Caco-2 (cell line): ENCODE data around the gene SLC2A13. TPM values are rescaled to one million over a fixed set of nuclear protein-coding genes. Genes with fewer than 3 reads are reported as not detected.

Source experiments
- BruUV-seq: library from RNA; stranded (reverse); fragments of 400-500 nt; replicated peaks from 2 replicates; lab custom pipeline; 2021; lab: Mats Ljungman, UMichigan
- CTCF ChIA-PET: fragments of 300-600 bp; sonication (Branson Sonifier 250); formaldehyde crosslinking; loops from one replicate; lab custom pipeline; 2022; ENCODE audit warnings: antibody characterized with exemption; lab: Charles Lee
- POLR2A ChIA-PET: fragments of 300-600 bp; sonication (Branson Sonifier 250); formaldehyde crosslinking; loops from one replicate; lab custom pipeline; 2022; ENCODE audit warnings: antibody characterized with exemption; lab: Charles Lee
- DNase-seq, 2 experiments: peaks; one replicate each; pipeline versions ENCODE4 v3.0.0 to v3.0.0-alpha.2; 2020 to 2022
- H3K27me3 ChIP-seq: replicated peaks from 2 replicates; pipeline ENCODE4 v1.6.0; 2011; ENCODE audit warnings: low read length; ENCODE audit not compliant: control insufficient read depth, insufficient read depth
- H3K36me3 ChIP-seq: 2 replicates; pipeline ENCODE4 v1.5.1; 2011; ENCODE audit warnings: low read length; ENCODE audit not compliant: control insufficient read depth, insufficient read depth
- H3K4me1 ChIP-seq: fragments of 250-450 bp; sonication (Bioruptor Pico); 2 replicates; pipeline ENCODE4 v1.5.1; 2020; ENCODE audit warnings: mild to moderate bottlenecking
- H3K4me3 ChIP-seq: 2 replicates; pipeline ENCODE4 v1.5.1; 2011; ENCODE audit warnings: low read depth, mild to moderate bottlenecking, control low read depth, low read length
- H3K9me3 ChIP-seq: fragments of 250-450 bp; sonication (Bioruptor Pico); 2 replicates; pipeline ENCODE4 v1.5.1; 2020; ENCODE audit warnings: mild to moderate bottlenecking, moderate library complexity
- H3K27ac Mint-ChIP-seq: one replicate; pipeline ENCODE4 v1.8.0; 2022; ENCODE audit warnings: mixed read lengths; ENCODE audit not compliant: unreplicated experiment
- H3K27me3 Mint-ChIP-seq: one replicate; pipeline ENCODE4 v1.8.0; 2022; ENCODE audit warnings: mixed read lengths; ENCODE audit not compliant: insufficient read depth, unreplicated experiment
- H3K36me3 Mint-ChIP-seq: one replicate; pipeline ENCODE4 v1.8.0; 2022; ENCODE audit warnings: mild to moderate bottlenecking, mixed read lengths; ENCODE audit not compliant: insufficient read depth, unreplicated experiment
- H3K4me1 Mint-ChIP-seq: one replicate; pipeline ENCODE4 v1.8.0; 2022; ENCODE audit warnings: low read depth, mixed read lengths; ENCODE audit not compliant: unreplicated experiment
- H3K4me3 Mint-ChIP-seq: one replicate; pipeline ENCODE4 v1.8.0; 2022; ENCODE audit warnings: mild to moderate bottlenecking, moderate library complexity, mixed read lengths; ENCODE audit not compliant: unreplicated experiment
- H3K9me3 Mint-ChIP-seq: one replicate; pipeline ENCODE4 v1.8.0; 2022; ENCODE audit warnings: mixed read lengths; ENCODE audit not compliant: unreplicated experiment
- CTCF ChIP-seq, 2 experiments: fragments of 200-600 bp in 1 of 2; IDR thresholded peaks; 1 replicate in 1 of 2; 2 replicates in 1 of 2; pipeline versions ENCODE4 v1.5.1 to v1.8.0; 2011 to 2022; ENCODE audit warnings: antibody characterized with exemption in 1 of 2, control low read depth in 1 of 2, inconsistent platforms in 1 of 2, low read depth in 1 of 2, low read length in 1 of 2, mild to moderate bottlenecking in 1 of 2, moderate library complexity in 1 of 2; ENCODE audit not compliant: insufficient read depth in 1 of 2, severe bottlenecking in 1 of 2, unreplicated experiment in 1 of 2
- intact Hi-C: fragments of 100-400 bp; cut with micrococcal nuclease; formaldehyde crosslinking; loops from one replicate; pipeline ENCODE4 v1.10.0; 2022; ENCODE audit not compliant: unreplicated experiment
- total RNA-seq: library from RNA; stranded (reverse); gene quantifications from 2 replicates; pipeline ENCODE4 v1.2.3, GENCODE V29; 2022

SLC2A13 gene
- total RNA-seq, 1 experiment from 2014 or later: 3.0 TPM

GRCh38 chr12:40145896-40146295 lies 40.0 kb upstream of the SLC2A13 start:
- H3K4me1 Mint-ChIP-seq: no peaks in the 10 kb centered on the region
- H3K4me3 ChIP-seq: no peak overlapping the region
- H3K27ac Mint-ChIP-seq: no peak overlapping the region
- intact Hi-C loops: no loop called here
- H3K36me3 Mint-ChIP-seq: no peaks in the 10 kb centered on the region
- CTCF ChIA-PET: interaction anchor here (0.6 kb wide), 2 partner anchors 40 to 328 kb away, joined by 3 to 4 read pairs; no protein-coding TSS in a partner anchor
- no peaks in the 10 kb centered on the region for H3K36me3 ChIP-seq
- no peak overlapping the region for H3K4me3 Mint-ChIP-seq
- no TSS peak for BruUV-seq
- no peaks in the 10 kb centered on the region for H3K27me3 ChIP-seq
- H3K4me1 ChIP-seq: no peaks in the 10 kb centered on the region
- no peaks in the 10 kb centered on the region for H3K9me3 ChIP-seq
- H3K27me3 Mint-ChIP-seq: peaks cover 2% of the 10 kb centered on the region
- DNase-seq: no peak
- TF ChIP-seq CTCF (IDR thresholded peaks at IDR 0.05; ENCODE audit: insufficient read depth in 1 of 2, low read depth in 1 of 2, low read length in 1 of 2, severe bottlenecking in 1 of 2, unreplicated experiment in 1 of 2): no peak
- POLR2A ChIA-PET: no interaction called here
- H3K9me3 Mint-ChIP-seq: no peaks in the 10 kb centered on the region

GRCh38 chr12:40144023-40144422 lies 38.1 kb upstream of the SLC2A13 start:
- Histone ChIP-seq H3K4me3 (no peak overlapping the region), H3K36me3 (no peaks in the 10 kb centered on the region), H3K9me3 (no peaks in the 10 kb centered on the region), H3K27me3 (no peaks in the 10 kb centered on the region), H3K4me1 (no peaks in the 10 kb centered on the region)
- BruUV-seq: no TSS peak
- POLR2A ChIA-PET: no interaction called here
- no peak overlapping the region for H3K4me3 Mint-ChIP-seq
- H3K27me3 Mint-ChIP-seq: peaks cover 2% of the 10 kb centered on the region
- no peak overlapping the region for H3K27ac Mint-ChIP-seq
- no peak for DNase-seq
- no peak for TF ChIP-seq CTCF (IDR thresholded peaks at IDR 0.05; ENCODE audit: insufficient read depth in 1 of 2, low read depth in 1 of 2, low read length in 1 of 2, severe bottlenecking in 1 of 2, unreplicated experiment in 1 of 2)
- H3K36me3 Mint-ChIP-seq: no peaks in the 10 kb centered on the region
- no peaks in the 10 kb centered on the region for H3K9me3 Mint-ChIP-seq
- intact Hi-C loops: no loop called here
- no peaks in the 10 kb centered on the region for H3K4me1 Mint-ChIP-seq
- CTCF ChIA-PET: no interaction called here

- no peak for TF ChIP-seq CTCF (IDR thresholded peaks at IDR 0.05; ENCODE audit: insufficient read depth in 1 of 2, low read depth in 1 of 2, low read length in 1 of 2, severe bottlenecking in 1 of 2, unreplicated experiment in 1 of 2)
- Histone ChIP-seq H3K4me3 (no peak overlapping the region), H3K4me1 (no peaks in the 10 kb centered on the region), H3K9me3 (no peaks in the 10 kb centered on the region), H3K27me3 (no peaks in the 10 kb centered on the region), H3K36me3 (no peaks in the 10 kb centered on the region)
- Mint-ChIP-seq H3K27ac (no peak overlapping the region), H3K27me3 (peaks cover 5% of the 10 kb centered on the region), H3K4me3 (no peak overlapping the region), H3K36me3 (no peaks in the 10 kb centered on the region), H3K4me1 (no peaks in the 10 kb centered on the region), H3K9me3 (no peaks in the 10 kb centered on the region)
- BruUV-seq: no TSS peak
- intact Hi-C loops: no loop called here
- ChIA-PET CTCF (no interaction called here), POLR2A (no interaction called here)
- no peak for DNase-seq
Measured at GRCh38 chr12:40142001-40142744, 36.3 kb upstream of the SLC2A13 start.
